VCaP (cell line): ENCODE results near the gene LDB2.

ENCODE experiments used
- H3K27ac ChIP-seq: fragments of 450-650 bp; 2 replicates; pipeline ENCODE4 v1.5.1; 2017
- TF ChIP-seq, protein P1 (sequence below): fragments of 450-650 bp; conservative IDR thresholded peaks from 2 replicates; pipeline ENCODE4 v1.5.1; 2017; ENCODE audit warnings: mild to moderate bottlenecking, moderate library complexity

Gene LDB2

DNA sequence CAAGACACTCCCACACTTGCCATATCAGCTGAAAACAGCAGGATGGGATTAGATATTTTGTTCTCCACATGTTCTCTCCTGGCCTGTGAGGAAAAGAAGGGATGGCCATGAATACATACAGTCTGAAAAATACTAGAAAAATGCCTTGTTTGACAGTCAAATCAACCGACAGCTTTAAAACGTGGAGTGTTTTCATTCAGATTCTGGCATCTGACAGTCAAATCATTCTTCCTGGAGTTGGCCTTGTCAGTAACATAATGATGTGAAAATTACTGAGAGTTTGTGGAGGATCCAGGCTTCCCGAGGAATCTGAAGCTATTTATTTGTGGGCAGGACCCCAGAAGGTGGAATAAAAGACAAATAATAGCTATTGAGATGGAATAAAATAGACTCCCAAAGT is 188.2 kb downstream of the LDB2 start:
- TF ChIP-seq, protein P1, sequence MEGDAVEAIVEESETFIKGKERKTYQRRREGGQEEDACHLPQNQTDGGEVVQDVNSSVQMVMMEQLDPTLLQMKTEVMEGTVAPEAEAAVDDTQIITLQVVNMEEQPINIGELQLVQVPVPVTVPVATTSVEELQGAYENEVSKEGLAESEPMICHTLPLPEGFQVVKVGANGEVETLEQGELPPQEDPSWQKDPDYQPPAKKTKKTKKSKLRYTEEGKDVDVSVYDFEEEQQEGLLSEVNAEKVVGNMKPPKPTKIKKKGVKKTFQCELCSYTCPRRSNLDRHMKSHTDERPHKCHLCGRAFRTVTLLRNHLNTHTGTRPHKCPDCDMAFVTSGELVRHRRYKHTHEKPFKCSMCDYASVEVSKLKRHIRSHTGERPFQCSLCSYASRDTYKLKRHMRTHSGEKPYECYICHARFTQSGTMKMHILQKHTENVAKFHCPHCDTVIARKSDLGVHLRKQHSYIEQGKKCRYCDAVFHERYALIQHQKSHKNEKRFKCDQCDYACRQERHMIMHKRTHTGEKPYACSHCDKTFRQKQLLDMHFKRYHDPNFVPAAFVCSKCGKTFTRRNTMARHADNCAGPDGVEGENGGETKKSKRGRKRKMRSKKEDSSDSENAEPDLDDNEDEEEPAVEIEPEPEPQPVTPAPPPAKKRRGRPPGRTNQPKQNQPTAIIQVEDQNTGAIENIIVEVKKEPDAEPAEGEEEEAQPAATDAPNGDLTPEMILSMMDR: no peak

DNA sequence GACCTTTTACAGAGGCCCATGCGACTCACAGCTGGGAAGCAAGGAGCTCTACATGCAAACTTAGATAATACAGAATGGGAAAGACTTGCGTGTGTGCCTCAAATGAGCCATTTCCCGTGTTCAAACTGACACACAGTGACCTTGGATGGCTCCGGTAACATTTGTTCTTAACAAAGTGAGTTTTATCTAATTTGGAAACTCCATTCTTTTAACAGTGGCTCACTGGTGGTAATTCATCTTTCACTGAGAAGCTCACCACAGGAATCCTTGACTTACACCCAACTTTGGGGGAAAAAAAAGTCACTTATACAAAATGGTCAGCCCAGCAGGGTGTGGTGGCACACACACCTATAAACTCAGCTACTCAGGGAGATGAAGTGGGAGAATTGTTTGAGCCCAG is 190.6 kb downstream of the LDB2 start:
- TF ChIP-seq, protein P1: no peak
- no peak overlapping the region for H3K27ac ChIP-seq

More for the DNA sequence above, 188.2 kb downstream of the LDB2 start:
- H3K27ac ChIP-seq: no peak overlapping the region

GRCh38 chr4:16706251-16706650 is 192.2 kb downstream of the LDB2 start:
- no peak overlapping the region for H3K27ac ChIP-seq
- TF ChIP-seq, protein P1: no peak

DNA sequence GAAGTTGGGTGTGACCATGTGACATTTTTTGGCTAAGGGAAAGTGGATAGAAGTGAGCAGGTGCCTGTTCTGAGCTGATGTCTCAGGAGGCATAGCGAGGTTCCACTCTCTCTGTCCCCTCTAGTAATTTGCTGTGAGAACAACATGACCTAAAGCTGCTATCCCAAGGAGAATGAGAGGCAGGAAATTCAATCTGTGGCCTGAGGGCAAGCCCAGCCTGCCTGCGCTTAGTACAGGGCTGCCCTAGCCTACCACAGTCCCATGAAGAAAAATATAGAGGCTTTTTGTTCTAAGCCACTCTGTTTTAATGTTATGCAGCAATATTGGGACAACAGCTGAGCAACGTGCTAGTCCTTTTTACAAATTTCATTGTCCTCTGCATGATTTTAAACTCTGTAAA is 193.1 kb downstream of the LDB2 start:
- no peak overlapping the region for H3K27ac ChIP-seq
- TF ChIP-seq, protein P1: no peak

GRCh38 chr4:16704489-16704888 is 194.0 kb downstream of the LDB2 start:
- TF ChIP-seq, protein P1: no peak
- H3K27ac ChIP-seq: no peak overlapping the region

DNA sequence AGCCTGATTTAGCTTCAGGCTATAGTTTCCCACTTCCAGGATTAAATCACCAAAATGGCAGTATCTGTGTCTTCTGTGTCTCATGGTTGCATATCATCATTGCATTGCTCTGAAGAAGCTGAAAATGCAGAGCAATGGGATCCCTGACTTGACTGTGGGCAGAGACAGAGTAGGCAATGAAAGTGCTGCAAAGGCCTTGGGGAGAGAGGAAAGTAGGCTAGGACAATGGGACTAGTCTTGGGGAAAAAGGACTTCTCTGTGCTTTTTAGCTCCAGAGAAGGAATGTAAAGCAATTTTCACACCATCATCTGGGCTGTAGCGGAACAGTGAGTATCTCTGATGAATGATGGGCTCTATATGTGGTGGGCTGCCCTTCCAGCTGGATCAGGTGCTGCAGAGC is 202.5 kb downstream of the LDB2 start:
- TF ChIP-seq, protein P1: no peak
- H3K27ac ChIP-seq: no peak overlapping the region

DNA sequence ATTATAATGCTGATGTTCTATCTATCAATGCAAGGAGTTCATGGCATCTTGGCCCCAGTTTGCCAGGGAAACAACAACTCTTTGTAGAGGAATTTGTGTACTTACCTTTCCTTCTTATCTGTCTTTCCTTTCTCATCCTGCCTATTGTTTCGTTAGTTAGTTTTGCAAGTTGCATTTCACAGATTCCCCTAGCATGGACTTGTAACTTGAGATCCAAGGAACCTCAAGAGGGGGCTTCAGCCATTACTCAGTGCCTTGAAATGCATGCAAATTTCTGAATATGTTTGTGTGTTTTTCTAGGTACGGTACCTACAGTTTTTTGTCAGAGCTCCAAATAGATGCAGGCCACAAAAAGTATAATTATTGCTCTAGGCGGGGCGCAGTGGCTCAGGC is 203.6 kb downstream of the LDB2 start:
- H3K27ac ChIP-seq: no peak overlapping the region
- TF ChIP-seq, protein P1: no peak
